SK-N-SH (cell line): ENCODE measurements around the gene MCF2L. TPM values are rescaled to one million over a fixed set of nuclear protein-coding genes. Genes with fewer than 3 reads are reported as not detected.

Experiments
- CTCF ChIA-PET: fragments of 300-600, 350-600 bp; formaldehyde crosslinking; extraction: SDS; loops from one replicate; lab custom pipeline; 2021; lab: Yijun Ruan, JAX
- POLR2A ChIA-PET: fragments of 350-600 bp; sonication (Branson Sonifier 250); formaldehyde crosslinking; extraction: SDS; loops from one replicate; lab custom pipeline; 2020; ENCODE audit warnings: antibody characterized with exemption, inconsistent platforms; lab: Yijun Ruan, JAX
- DNase-seq: peaks from one replicate; pipeline ENCODE4 v3.0.0; 2012
- H2AFZ ChIP-seq: fragments of 200-600 bp; sonication (generic); 2 replicates; pipeline ENCODE4 v1.8.1; 2016; ENCODE audit warnings: antibody characterized with exemption, mild to moderate bottlenecking, low read depth
- H3F3A ChIP-seq: fragments of 200-600 bp; sonication (generic); replicated peaks from 2 replicates; pipeline ENCODE3; 2016; ENCODE audit warnings: antibody characterized with exemption, mild to moderate bottlenecking; ENCODE audit not compliant: insufficient read depth
- H3K27ac ChIP-seq, 2 experiments: fragments of 200-500 bp in 1 of 2; fragments of 200-600 bp in 1 of 2; sonication (Bioruptor generic) in 1 of 2; sonication (generic), shearing (Covaris generic) in 1 of 2; 2 replicates each; pipeline versions ENCODE4 v1.5.1 to v1.6.1; 2014 to 2016; ENCODE audit warnings: low read depth in 2 of 2, inconsistent platforms in 1 of 2, low read length in 1 of 2, mild to moderate bottlenecking in 1 of 2, mixed read lengths in 1 of 2
- H3K27me3 ChIP-seq: fragments of 200-600 bp; sonication (generic), shearing (Covaris generic); 2 replicates; pipeline ENCODE4 v1.6.1; 2016; ENCODE audit warnings: mixed run types; ENCODE audit not compliant: insufficient read depth
- H3K36me3 ChIP-seq, 2 experiments: fragments of 200-500 bp in 1 of 2; fragments of 200-600 bp in 1 of 2; sonication (Bioruptor generic) in 1 of 2; sonication (generic) in 1 of 2; replicated peaks in 1 of 2; 2 replicates each; pipeline versions ENCODE3 to v1.5.1; 2014 to 2016; ENCODE audit warnings: low read length in 1 of 2, mild to moderate bottlenecking in 1 of 2; ENCODE audit not compliant: insufficient read depth in 2 of 2, control insufficient read depth in 1 of 2
- H3K4me1 ChIP-seq, 2 experiments: fragments of 200-500 bp in 1 of 2; fragments of 200-600 bp in 1 of 2; sonication (Bioruptor generic) in 1 of 2; sonication (generic), shearing (Covaris generic) in 1 of 2; 2 replicates each; pipeline versions ENCODE4 v1.5.1 to v1.6.1; 2014 to 2016; ENCODE audit warnings: low read depth in 1 of 2, low read length in 1 of 2, mixed run types in 1 of 2; ENCODE audit not compliant: insufficient read depth in 2 of 2, control insufficient read depth in 1 of 2
- H3K4me2 ChIP-seq: fragments of 200-600 bp; sonication (generic), shearing (Covaris generic); 2 replicates; pipeline ENCODE4 v1.6.1; 2017; ENCODE audit warnings: mixed run types
- H3K4me3 ChIP-seq, 2 experiments: fragments of 200-500 bp in 1 of 2; fragments of 200-600 bp in 1 of 2; sonication (Bioruptor generic) in 1 of 2; sonication (generic), shearing (Covaris generic) in 1 of 2; 2 replicates each; pipeline versions ENCODE4 v1.5.1 to v1.8.1; 2014 to 2016; ENCODE audit warnings: low read depth in 2 of 2, inconsistent platforms in 1 of 2, low read length in 1 of 2, mild to moderate bottlenecking in 1 of 2, mixed read lengths in 1 of 2, moderate library complexity in 1 of 2
- H3K79me2 ChIP-seq: fragments of 200-600 bp; sonication (generic); 2 replicates; pipeline ENCODE4 v1.8.1; 2017; ENCODE audit warnings: mild to moderate bottlenecking; ENCODE audit not compliant: insufficient read depth
- H3K9ac ChIP-seq: fragments of 200-600 bp; sonication (generic); 2 replicates; pipeline ENCODE4 v1.6.1; 2017; ENCODE audit warnings: mixed run types
- H3K9me2 ChIP-seq: fragments of 200-600 bp; sonication (generic); 2 replicates; pipeline ENCODE4 v1.6.1; 2017; ENCODE audit warnings: mixed run types
- H3K9me3 ChIP-seq: fragments of 200-600 bp; sonication (generic); 2 replicates; pipeline ENCODE4 v1.6.1; 2017; ENCODE audit warnings: mixed run types, mild to moderate bottlenecking, moderate library complexity
- H4K20me1 ChIP-seq: fragments of 200-600 bp; sonication (generic); 2 replicates; pipeline ENCODE4 v1.6.1; 2017; ENCODE audit warnings: mild to moderate bottlenecking, mixed run types; ENCODE audit not compliant: insufficient read depth
- CHD2 ChIP-seq: fragments of 150-350 bp; IDR thresholded peaks from 2 replicates; pipeline ENCODE4 v1.6.1; 2018; ENCODE audit warnings: low read length; ENCODE audit not compliant: partially characterized antibody
- EP300 ChIP-seq, 2 experiments: IDR thresholded peaks; 2 replicates each; pipeline versions ENCODE4 v1.4.0 to v1.6.1; 2012; ENCODE audit warnings: borderline replicate concordance in 1 of 2, low read depth in 1 of 2, low read length in 1 of 2
- GABPA ChIP-seq: IDR thresholded peaks from 2 replicates; pipeline ENCODE4 v1.4.0; 2012; ENCODE audit warnings: low read depth, mild to moderate bottlenecking
- GATA2 ChIP-seq: sonication (generic); formaldehyde crosslinking; IDR thresholded peaks from 2 replicates; pipeline ENCODE4 v1.5.0; 2020; ENCODE audit warnings: mild to moderate bottlenecking, missing genetic modification reagents
- NFIC ChIP-seq: IDR thresholded peaks from 2 replicates; pipeline ENCODE4 v1.4.0; 2012; ENCODE audit warnings: borderline replicate concordance
- NRF1 ChIP-seq: IDR thresholded peaks from 2 replicates; pipeline ENCODE4 v1.6.1; 2012; ENCODE audit warnings: low read depth, mild to moderate bottlenecking, low read length
- RAD21 ChIP-seq: IDR thresholded peaks from 2 replicates; pipeline ENCODE4 v1.6.1; 2012; ENCODE audit warnings: mild to moderate bottlenecking, low read length
- RCOR1 ChIP-seq: fragments of 150-350 bp; IDR thresholded peaks from 2 replicates; pipeline ENCODE4 v1.6.1; 2017; ENCODE audit warnings: antibody characterized with exemption, low read length
- REST ChIP-seq: IDR thresholded peaks from 2 replicates; pipeline ENCODE4 v1.6.1; 2012; ENCODE audit warnings: mild to moderate bottlenecking, low read depth, low read length, moderate library complexity
- RXRA ChIP-seq: IDR thresholded peaks from 2 replicates; pipeline ENCODE4 v1.4.0; 2012; ENCODE audit warnings: low read depth, mild to moderate bottlenecking, borderline replicate concordance
- TAF1 ChIP-seq: IDR thresholded peaks from 2 replicates; pipeline ENCODE4 v1.6.1; 2012; ENCODE audit warnings: low read depth, mild to moderate bottlenecking, low read length, moderate library complexity, borderline replicate concordance
- TCF12 ChIP-seq: IDR thresholded peaks from 2 replicates; pipeline ENCODE4 v1.4.0; 2012
- TEAD4 ChIP-seq: IDR thresholded peaks from 2 replicates; pipeline ENCODE4 v1.4.0; 2012; ENCODE audit warnings: mild to moderate bottlenecking, borderline replicate concordance; ENCODE audit not compliant: insufficient read depth
- WGBS: methylation state at CpG from one replicate; pipeline ENCODE4 v1.1.6; 2017; ENCODE audit warnings: low lambda C conversion rate; 5-methylcytosine and 5-hydroxymethylcytosine counted together
- polyA plus RNA-seq, 3 experiments: library from polyadenylated mRNA; depleted of rRNA; stranded (reverse); fragments of >200 nt; gene quantifications; 2 replicates each; pipeline ENCODE4 v1.2.3, GENCODE V29; 2012
- TF ChIP-seq, protein P1 (sequence below): IDR thresholded peaks from 2 replicates; pipeline ENCODE4 v1.4.0; 2012; ENCODE audit warnings: low read depth, borderline replicate concordance
- TF ChIP-seq, protein P2 (sequence below): fragments of 150-350 bp; IDR thresholded peaks from 2 replicates; pipeline ENCODE4 v1.6.1; 2016; ENCODE audit warnings: mild to moderate bottlenecking, low read depth, low read length
- TF ChIP-seq, protein P3 (sequence below): IDR thresholded peaks from 2 replicates; pipeline ENCODE4; 2012
- TF ChIP-seq, protein P4 (sequence below): fragments of 200-600 bp; sonication (generic); IDR thresholded peaks from 2 replicates; pipeline ENCODE4 v1.6.1; 2017; ENCODE audit warnings: antibody characterized with exemption, mild to moderate bottlenecking, moderate library complexity
- TF ChIP-seq, protein P5 (sequence below): fragments of 150-350 bp; IDR thresholded peaks from 2 replicates; pipeline ENCODE4 v1.6.1; 2017; ENCODE audit warnings: antibody characterized with exemption, low read length, low read depth, borderline replicate concordance

Gene MCF2L
- polyA plus RNA-seq, 1 of the 3 experiments (the other 2 are of a cell fraction): 0.56 TPM

- Histone ChIP-seq H3K4me1 (peaks cover 0 to 4% of the 10 kb centered on the region in 2 experiments; a peak in 1 of 4 replicates), H3K9me2 (no peaks in the 10 kb centered on the region), H3K9me3 (no peaks in the 10 kb centered on the region), H3K79me2 (no peaks in the 10 kb centered on the region), H3K36me3 (no peaks in the 10 kb centered on the region), H3K4me3 (no peak overlapping the region), H3K9ac (no peak overlapping the region), H3K27ac (no peak overlapping the region), H3K27me3 (peaks cover 3% of the 10 kb centered on the region; the same call in 1 of the 2 replicates), H2AFZ (no peak overlapping the region), H4K20me1 (no peaks in the 10 kb centered on the region), H3K4me2 (no peak overlapping the region), H3F3A (no peaks in the 10 kb centered on the region)
- no peak for DNase-seq
- CTCF ChIA-PET: interaction anchor here (1.3 to 2.0 kb wide), 4 partner anchors 8 to 78 kb away, joined by 4 to 17 read pairs (median 6); partner anchors contain the start of gene MCF2L
- 78% methylated on average over 14 of the region's 14 CpGs for WGBS
- POLR2A ChIA-PET: no interaction called here
- no peak for TF ChIP-seq RAD21
- no peak for TF ChIP-seq RXRA
- TF ChIP-seq EP300 (IDR thresholded peaks at IDR 0.05; ENCODE audit: borderline replicate concordance in 1 of 2, low read depth in 1 of 2, low read length in 1 of 2): no peak
- TF ChIP-seq TCF12: no peak
These were observed 52.4 kb downstream of the MCF2L start for GRCh38 chr13:113021391-113021790.

GRCh38 chr13:113021811-113022210 is 52.8 kb downstream of the MCF2L start:
- Histone ChIP-seq H3K79me2 (no peaks in the 10 kb centered on the region), H3K27ac (no peak overlapping the region), H3K4me2 (no peak overlapping the region), H3K4me3 (no peak overlapping the region), H2AFZ (no peak overlapping the region), H3K36me3 (no peaks in the 10 kb centered on the region), H3K9me3 (no peaks in the 10 kb centered on the region), H3F3A (no peaks in the 10 kb centered on the region), H3K4me1 (peaks cover 0 to 8% of the 10 kb centered on the region in 2 experiments; a peak in 1 of 4 replicates), H3K27me3 (peaks cover 4% of the 10 kb centered on the region; the same call in 1 of the 2 replicates), H4K20me1 (no peaks in the 10 kb centered on the region)
- CTCF ChIA-PET: interaction anchor here (1.3 to 2.0 kb wide), 5 partner anchors 8 to 79 kb away, joined by 4 to 17 read pairs (median 5); partner anchors contain the start of gene MCF2L
- POLR2A ChIA-PET: no interaction called here
- DNase-seq: no peak
- WGBS: 53% methylated on average over 6 of the region's 7 CpGs
- no peak for TF ChIP-seq RCOR1
- TF ChIP-seq EP300 (IDR thresholded peaks at IDR 0.05; ENCODE audit: borderline replicate concordance in 1 of 2, low read depth in 1 of 2, low read length in 1 of 2): no peak
- TF ChIP-seq TEAD4: no peak
- no peak for TF ChIP-seq CHD2
- no peak for TF ChIP-seq NRF1
- TF ChIP-seq, protein P1, sequence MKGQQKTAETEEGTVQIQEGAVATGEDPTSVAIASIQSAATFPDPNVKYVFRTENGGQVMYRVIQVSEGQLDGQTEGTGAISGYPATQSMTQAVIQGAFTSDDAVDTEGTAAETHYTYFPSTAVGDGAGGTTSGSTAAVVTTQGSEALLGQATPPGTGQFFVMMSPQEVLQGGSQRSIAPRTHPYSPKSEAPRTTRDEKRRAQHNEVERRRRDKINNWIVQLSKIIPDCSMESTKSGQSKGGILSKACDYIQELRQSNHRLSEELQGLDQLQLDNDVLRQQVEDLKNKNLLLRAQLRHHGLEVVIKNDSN: no peak
- TF ChIP-seq, protein P2, sequence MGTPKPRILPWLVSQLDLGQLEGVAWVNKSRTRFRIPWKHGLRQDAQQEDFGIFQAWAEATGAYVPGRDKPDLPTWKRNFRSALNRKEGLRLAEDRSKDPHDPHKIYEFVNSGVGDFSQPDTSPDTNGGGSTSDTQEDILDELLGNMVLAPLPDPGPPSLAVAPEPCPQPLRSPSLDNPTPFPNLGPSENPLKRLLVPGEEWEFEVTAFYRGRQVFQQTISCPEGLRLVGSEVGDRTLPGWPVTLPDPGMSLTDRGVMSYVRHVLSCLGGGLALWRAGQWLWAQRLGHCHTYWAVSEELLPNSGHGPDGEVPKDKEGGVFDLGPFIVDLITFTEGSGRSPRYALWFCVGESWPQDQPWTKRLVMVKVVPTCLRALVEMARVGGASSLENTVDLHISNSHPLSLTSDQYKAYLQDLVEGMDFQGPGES: no peak
- TF ChIP-seq GABPA: no peak
- TF ChIP-seq, protein P3, sequence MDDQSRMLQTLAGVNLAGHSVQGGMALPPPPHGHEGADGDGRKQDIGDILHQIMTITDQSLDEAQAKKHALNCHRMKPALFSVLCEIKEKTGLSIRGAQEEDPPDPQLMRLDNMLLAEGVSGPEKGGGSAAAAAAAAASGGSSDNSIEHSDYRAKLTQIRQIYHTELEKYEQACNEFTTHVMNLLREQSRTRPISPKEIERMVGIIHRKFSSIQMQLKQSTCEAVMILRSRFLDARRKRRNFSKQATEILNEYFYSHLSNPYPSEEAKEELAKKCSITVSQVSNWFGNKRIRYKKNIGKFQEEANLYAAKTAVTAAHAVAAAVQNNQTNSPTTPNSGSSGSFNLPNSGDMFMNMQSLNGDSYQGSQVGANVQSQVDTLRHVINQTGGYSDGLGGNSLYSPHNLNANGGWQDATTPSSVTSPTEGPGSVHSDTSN: no peak
- TF ChIP-seq TAF1: no peak
- TF ChIP-seq, protein P4, sequence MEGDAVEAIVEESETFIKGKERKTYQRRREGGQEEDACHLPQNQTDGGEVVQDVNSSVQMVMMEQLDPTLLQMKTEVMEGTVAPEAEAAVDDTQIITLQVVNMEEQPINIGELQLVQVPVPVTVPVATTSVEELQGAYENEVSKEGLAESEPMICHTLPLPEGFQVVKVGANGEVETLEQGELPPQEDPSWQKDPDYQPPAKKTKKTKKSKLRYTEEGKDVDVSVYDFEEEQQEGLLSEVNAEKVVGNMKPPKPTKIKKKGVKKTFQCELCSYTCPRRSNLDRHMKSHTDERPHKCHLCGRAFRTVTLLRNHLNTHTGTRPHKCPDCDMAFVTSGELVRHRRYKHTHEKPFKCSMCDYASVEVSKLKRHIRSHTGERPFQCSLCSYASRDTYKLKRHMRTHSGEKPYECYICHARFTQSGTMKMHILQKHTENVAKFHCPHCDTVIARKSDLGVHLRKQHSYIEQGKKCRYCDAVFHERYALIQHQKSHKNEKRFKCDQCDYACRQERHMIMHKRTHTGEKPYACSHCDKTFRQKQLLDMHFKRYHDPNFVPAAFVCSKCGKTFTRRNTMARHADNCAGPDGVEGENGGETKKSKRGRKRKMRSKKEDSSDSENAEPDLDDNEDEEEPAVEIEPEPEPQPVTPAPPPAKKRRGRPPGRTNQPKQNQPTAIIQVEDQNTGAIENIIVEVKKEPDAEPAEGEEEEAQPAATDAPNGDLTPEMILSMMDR: no peak
- no peak for TF ChIP-seq NFIC
- no peak for TF ChIP-seq GATA2 (CRISPR knock-in tag)
- TF ChIP-seq, protein P5, sequence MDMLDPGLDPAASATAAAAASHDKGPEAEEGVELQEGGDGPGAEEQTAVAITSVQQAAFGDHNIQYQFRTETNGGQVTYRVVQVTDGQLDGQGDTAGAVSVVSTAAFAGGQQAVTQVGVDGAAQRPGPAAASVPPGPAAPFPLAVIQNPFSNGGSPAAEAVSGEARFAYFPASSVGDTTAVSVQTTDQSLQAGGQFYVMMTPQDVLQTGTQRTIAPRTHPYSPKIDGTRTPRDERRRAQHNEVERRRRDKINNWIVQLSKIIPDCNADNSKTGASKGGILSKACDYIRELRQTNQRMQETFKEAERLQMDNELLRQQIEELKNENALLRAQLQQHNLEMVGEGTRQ: no peak
- TF ChIP-seq RAD21: no peak
- TF ChIP-seq REST: no peak
- TF ChIP-seq, all 33 proteins: peak for 0
- Histone ChIP-seq H3K9me2 (no peaks in the 10 kb centered on the region), H3K9ac (no peak overlapping the region)
